GM21723 (cell line): ENCODE results near the gene ADAMTS9.

Source experiments
- ATAC-seq: cut with Tn5 transposase; IDR thresholded peaks from one replicate; pipeline ENCODE4 v1.9.1; 2021; ENCODE audit warnings: mild to moderate bottlenecking, moderate library complexity; ENCODE audit not compliant: unreplicated experiment

Gene ADAMTS9

GRCh38 chr3:64658001-64658400 lies 29.8 kb downstream of the ADAMTS9 start:
- ATAC-seq = no peak

DNA sequence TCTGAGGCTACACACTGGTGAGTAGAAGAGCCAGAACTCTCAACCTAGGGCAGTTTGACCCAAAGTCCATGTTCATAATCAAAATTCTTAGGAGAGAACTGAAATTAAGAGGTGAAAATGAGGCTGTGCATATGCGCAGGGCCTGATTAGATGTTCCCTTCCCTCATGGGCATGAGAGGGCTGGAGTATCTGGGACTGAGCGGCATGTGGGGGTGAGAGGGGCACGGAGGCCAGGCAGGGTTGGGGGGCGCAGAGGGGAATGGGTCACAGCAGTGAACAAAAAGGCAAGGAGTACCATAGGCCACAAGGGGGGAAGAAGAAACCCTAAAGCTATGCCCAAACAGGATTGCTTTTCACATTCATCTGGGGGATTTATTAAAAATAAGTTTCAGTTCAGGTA lies 31.3 kb downstream of the ADAMTS9 start:
- no peak for ATAC-seq

DNA sequence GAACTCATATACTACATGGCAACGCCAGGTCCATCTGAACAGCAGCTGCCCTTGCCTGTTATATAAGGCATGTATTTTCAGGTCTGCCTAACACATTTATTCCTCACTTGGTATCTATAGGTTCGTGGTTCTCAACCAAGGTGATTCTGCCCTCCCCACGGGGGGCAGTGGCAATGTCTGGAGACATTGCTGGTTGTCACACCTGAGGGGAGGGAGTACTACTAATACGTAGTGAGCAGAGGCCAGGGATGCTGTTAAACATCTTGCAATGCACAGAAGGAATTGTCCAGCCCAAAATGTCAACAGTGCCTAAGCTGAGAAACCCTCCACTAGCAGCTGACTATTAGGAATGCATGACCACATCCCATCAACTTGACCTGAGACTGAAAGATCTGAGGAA lies 32.6 kb downstream of the ADAMTS9 start:
- no peak for ATAC-seq

GRCh38 chr3:64654013-64654412 lies 33.8 kb downstream of the ADAMTS9 start:
- no peak for ATAC-seq

GRCh38 chr3:64653101-64653500 lies 34.7 kb downstream of the ADAMTS9 start:
- ATAC-seq = no peak

GRCh38 chr3:64651741-64652241 lies 36.0 kb downstream of the ADAMTS9 start:
- no peak for ATAC-seq

DNA sequence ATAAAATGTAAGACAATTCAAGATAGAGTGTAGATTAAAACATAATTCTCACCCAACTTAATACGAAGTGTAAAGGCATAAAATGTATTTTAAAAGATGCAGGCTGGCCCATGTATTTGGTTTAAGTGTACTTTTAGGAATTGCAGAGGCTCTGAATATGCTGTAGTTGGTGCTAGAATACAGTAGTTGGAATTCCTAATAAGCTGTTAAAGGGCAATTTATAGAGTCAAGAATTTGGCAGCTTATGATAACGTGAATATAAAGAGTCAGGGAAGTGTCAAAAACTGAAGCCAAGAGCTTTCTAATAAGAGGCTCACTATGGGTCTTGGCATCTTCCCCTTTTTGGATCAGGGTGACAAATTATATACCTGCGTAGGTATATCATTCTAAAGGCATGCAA lies 36.5 kb downstream of the ADAMTS9 start:
- no peak for ATAC-seq

DNA sequence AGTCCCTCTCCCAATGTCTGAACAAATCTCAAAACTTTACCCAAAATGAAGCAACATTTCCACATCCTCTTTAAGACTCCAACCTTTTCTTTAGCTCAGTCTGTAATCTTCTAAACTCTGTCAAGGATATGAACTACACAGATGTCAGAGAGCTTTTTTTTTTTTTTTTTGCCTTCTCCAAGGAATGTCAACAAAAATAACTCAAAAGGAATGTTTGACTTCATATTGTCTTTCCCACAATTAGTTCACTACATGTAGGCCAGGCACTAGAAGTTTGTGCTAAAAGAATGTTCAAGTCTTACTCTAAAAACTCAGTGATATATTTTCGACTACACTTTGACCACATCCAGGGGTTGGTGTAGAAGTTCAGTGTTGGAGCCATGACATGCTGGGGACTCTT lies 37.1 kb downstream of the ADAMTS9 start:
- ATAC-seq = no peak

- ATAC-seq = no peak
Measured at GRCh38 chr3:64650096-64650622, 37.6 kb downstream of the ADAMTS9 start.

- ATAC-seq = no peak
Measured at GRCh38 chr3:64648927-64649906, 38.6 kb downstream of the ADAMTS9 start.

DNA sequence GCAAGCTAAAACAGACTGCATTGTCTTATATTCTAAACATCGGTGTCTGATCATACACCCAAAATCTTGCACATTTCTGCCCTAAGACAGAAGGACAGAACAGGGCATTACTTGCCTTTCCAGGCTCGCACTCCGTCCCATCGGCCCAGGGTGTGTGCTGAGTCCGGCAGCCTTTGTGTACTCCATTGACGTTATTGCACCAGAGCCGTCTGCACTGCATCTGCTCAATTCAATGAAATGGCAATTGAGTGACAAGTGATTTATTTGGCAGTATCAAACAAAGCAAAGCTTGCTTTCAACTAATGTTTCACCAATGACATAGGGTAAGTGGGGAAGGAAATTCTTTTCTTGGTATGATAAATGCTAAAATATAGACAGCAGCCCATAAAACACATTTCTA lies 40.0 kb downstream of the ADAMTS9 start:
- no peak for ATAC-seq

- no peak for ATAC-seq
Measured at GRCh38 chr3:64645243-64645642, 42.6 kb downstream of the ADAMTS9 start.

GRCh38 chr3:64644483-64644882 lies 43.3 kb downstream of the ADAMTS9 start:
- ATAC-seq = no peak

- no peak for ATAC-seq
Measured at GRCh38 chr3:64642327-64643151, 45.3 kb downstream of the ADAMTS9 start.

DNA sequence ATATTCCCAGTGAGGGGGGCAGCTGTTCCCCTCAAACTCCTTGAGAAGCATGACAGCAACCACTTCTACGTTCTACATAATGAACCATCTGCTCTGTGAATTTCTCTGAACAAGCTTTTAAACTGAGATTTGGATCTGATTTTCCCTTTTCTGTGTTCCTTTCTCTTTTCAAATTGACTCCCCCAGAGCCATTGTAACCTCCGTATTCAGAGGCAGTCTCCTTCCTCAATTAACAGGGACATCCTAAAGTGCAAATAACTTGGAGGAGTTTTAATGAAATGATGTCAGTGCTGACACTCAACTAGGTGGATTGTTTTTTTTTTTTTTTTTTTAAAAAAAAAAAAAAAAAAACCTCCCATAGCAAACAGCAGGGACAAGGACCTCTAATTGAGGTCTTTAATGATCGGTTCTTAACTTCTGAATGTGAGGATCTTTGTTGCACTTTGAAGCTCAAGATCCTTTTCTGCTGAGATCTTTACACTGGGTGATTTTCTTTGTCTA lies 48.8 kb downstream of the ADAMTS9 start:
- ATAC-seq = no peak

- no peak for ATAC-seq
Measured at GRCh38 chr3:64638511-64638910, 49.3 kb downstream of the ADAMTS9 start.

GRCh38 chr3:64634417-64634816 lies 53.4 kb downstream of the ADAMTS9 start:
- no peak for ATAC-seq

DNA sequence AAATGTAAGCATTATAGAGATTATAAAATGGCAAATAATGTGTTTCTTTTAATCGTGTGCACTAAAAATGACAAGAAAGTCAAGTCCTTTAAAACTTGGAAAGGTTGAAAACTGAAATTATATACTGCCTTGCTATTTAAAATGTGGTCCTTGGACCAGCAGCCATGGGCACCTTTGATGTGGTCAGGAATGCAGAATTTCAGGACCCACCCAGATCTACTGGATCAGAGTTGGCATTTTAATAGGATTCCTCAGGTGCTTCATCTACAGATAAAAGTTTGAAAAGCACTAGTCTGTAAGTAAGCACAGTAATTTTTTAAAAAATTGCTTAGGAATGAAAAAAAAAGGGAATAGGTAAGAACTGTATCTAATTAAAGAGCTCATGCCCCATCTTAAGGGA lies 55.8 kb downstream of the ADAMTS9 start:
- no peak for ATAC-seq

DNA sequence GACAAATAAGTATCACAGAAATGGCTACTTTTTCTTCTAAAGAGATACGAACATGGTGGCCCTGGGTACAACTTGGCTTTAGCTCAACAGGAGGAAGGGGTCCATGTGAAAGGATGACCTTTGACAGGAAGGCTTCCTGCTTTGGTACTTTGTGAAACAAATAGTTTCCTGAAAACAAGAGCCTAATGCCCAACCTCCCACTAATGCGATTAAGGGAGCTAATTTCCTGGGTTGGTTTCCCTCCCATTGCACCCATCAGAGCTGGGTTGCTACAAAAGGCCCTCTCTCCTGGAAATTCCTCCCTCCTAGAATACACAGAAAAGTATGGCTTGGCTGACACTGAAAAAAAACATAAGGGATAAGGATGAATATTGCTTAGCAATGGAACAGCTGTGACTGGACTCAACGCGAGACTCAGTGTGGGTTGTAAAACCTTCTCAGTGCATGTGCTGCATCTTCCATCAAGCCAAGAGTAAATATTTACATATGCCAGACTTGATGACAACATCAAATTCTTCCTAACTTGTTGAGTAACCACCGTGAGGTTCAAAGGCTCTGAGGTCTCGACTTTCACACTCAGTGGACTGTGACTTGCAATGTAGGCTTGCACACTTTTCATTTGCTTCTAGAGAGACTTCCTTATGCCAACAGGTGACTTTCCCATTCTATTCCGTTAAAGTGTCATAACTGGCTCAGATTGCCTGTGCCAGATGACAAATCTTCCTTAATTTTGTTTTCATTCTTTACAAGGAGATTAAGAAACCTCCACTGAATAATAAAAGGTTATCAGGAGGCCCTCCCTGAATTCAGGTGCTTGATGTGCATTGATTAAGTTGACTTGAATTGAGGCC lies 60.1 kb downstream of the ADAMTS9 start:
- ATAC-seq = no peak

- ATAC-seq = no peak
Measured at GRCh38 chr3:64627042-64627441, 60.8 kb downstream of the ADAMTS9 start.
